GM21526 (cell line): ENCODE data around the gene FXN.
"Not testable (repeated sequence)": the region's sequence is repeated elsewhere in the genome, so short reads cannot be mapped to it uniquely, and the experiment has no call there.

Experiments
- ATAC-seq: cut with Tn5 transposase; IDR thresholded peaks from one replicate; pipeline ENCODE4 v1.9.1; 2021; ENCODE audit warnings: moderate library complexity; ENCODE audit not compliant: unreplicated experiment, low FRiP score

The FXN gene

GRCh38 chr9:69094361-69095135, 59.0 kb downstream of the FXN start:
- not testable (repeated sequence) for ATAC-seq

- no peak for ATAC-seq
These were observed 61.5 kb downstream of the FXN start for GRCh38 chr9:69097064-69097463.

GRCh38 chr9:69097923-69098593, 62.5 kb downstream of the FXN start:
- ATAC-seq, result no peak

- ATAC-seq, result not testable (repeated sequence)
These were observed 67.9 kb downstream of the FXN start for GRCh38 chr9:69103348-69103996.

- no peak for ATAC-seq
These were observed 69.4 kb downstream of the FXN start for GRCh38 chr9:69104830-69105527.

GRCh38 chr9:69107771-69108170, 72.2 kb downstream of the FXN start:
- ATAC-seq, result no peak

GRCh38 chr9:69108706-69109105, 73.2 kb downstream of the FXN start:
- not testable (repeated sequence) for ATAC-seq

- no peak for ATAC-seq
These were observed 73.6 kb downstream of the FXN start for GRCh38 chr9:69109152-69109551.

- ATAC-seq, result not testable (repeated sequence)
These were observed 77.1 kb downstream of the FXN start for GRCh38 chr9:69112646-69113045.

GRCh38 chr9:69115621-69116020, 80.1 kb downstream of the FXN start:
- ATAC-seq, result no peak

- ATAC-seq, result no peak
These were observed 83.1 kb downstream of the FXN start for GRCh38 chr9:69118656-69119055.

GRCh38 chr9:69120380-69121154, 85.0 kb downstream of the FXN start:
- no peak for ATAC-seq

GRCh38 chr9:69121155-69122081, 85.9 kb downstream of the FXN start:
- peak; percentile 60 for ATAC-seq

GRCh38 chr9:69122082-69122548, 86.6 kb downstream of the FXN start:
- peak; percentile 61 for ATAC-seq

GRCh38 chr9:69122549-69123141, 87.1 kb downstream of the FXN start:
- ATAC-seq, result no peak

- ATAC-seq, result no peak
These were observed 95.2 kb downstream of the FXN start for GRCh38 chr9:69130456-69131441.

GRCh38 chr9:69131682-69132081, 96.1 kb downstream of the FXN start:
- ATAC-seq, result no peak
